OCI-LY1 (cell line): ENCODE results near the gene LRP6.

ENCODE experiments used
- H2AFZ ChIP-seq: fragments of 200-600 bp; sonication (generic), shearing (Covaris generic); 2 replicates; pipeline ENCODE4 v1.6.0; 2014; ENCODE audit warnings: antibody characterized with exemption, mild to moderate bottlenecking, low read length
- H3F3A ChIP-seq: fragments of 200-600 bp; sonication (generic), shearing (Covaris generic); 2 replicates; pipeline ENCODE4 v1.6.0; 2014; ENCODE audit warnings: mild to moderate bottlenecking, antibody characterized with exemption, low read length, moderate library complexity; ENCODE audit not compliant: insufficient read depth
- H3K27ac ChIP-seq: fragments of 200-600 bp; sonication (generic); 2 replicates; pipeline ENCODE4 v1.5.1; 2014; ENCODE audit warnings: low read length, mixed run types, mild to moderate bottlenecking, low read depth; ENCODE audit not compliant: poor library complexity, severe bottlenecking
- H3K27me3 ChIP-seq: fragments of 200-600 bp; sonication (generic); 2 replicates; pipeline ENCODE4 v1.6.0; 2014; ENCODE audit warnings: antibody characterized with exemption, mild to moderate bottlenecking, low read length, moderate library complexity; ENCODE audit not compliant: insufficient read depth
- H3K36me3 ChIP-seq: fragments of 200-600 bp; sonication (generic); 2 replicates; pipeline ENCODE4 v1.6.1; 2014; ENCODE audit warnings: mild to moderate bottlenecking, antibody characterized with exemption, low read length, moderate library complexity, mixed read lengths; ENCODE audit not compliant: insufficient read depth
- H3K4me1 ChIP-seq: fragments of 200-600 bp; sonication (generic); 2 replicates; pipeline ENCODE4 v1.5.1; 2014; ENCODE audit warnings: mild to moderate bottlenecking, low read length, moderate library complexity; ENCODE audit not compliant: insufficient read depth, severe bottlenecking
- H3K4me2 ChIP-seq: fragments of 200-600 bp; sonication (generic), shearing (Covaris generic); 2 replicates; pipeline ENCODE4 v1.6.1; 2014; ENCODE audit warnings: low read length
- H3K4me3 ChIP-seq: fragments of 200-600 bp; sonication (generic); 2 replicates; pipeline ENCODE4 v1.5.1; 2014; ENCODE audit warnings: low read length, low read depth, mild to moderate bottlenecking, mixed read lengths; ENCODE audit not compliant: poor library complexity, severe bottlenecking
- H3K79me2 ChIP-seq: fragments of 200-600 bp; shearing (Covaris generic); 2 replicates; pipeline ENCODE4 v1.6.1; 2016; ENCODE audit warnings: mixed run types, low read length, mixed read lengths; ENCODE audit not compliant: insufficient read depth
- H3K9ac ChIP-seq: fragments of 200-600 bp; sonication (generic), shearing (Covaris generic); 2 replicates; pipeline ENCODE4 v1.6.1; 2014; ENCODE audit warnings: mild to moderate bottlenecking, low read length, mixed read lengths
- H3K9me2 ChIP-seq: fragments of 200-600 bp; sonication (generic), shearing (Covaris generic); 2 replicates; pipeline ENCODE4 v1.6.1; 2014; ENCODE audit warnings: low read depth, mild to moderate bottlenecking, low read length, mixed read lengths
- H3K9me3 ChIP-seq: fragments of 200-600 bp; shearing (Covaris generic); 2 replicates; pipeline ENCODE4 v1.6.1; 2014; ENCODE audit warnings: low read length, mixed read lengths
- H4K20me1 ChIP-seq: fragments of 200-600 bp; sonication (generic), shearing (Covaris generic); 2 replicates; pipeline ENCODE4 v1.6.0; 2016; ENCODE audit warnings: mild to moderate bottlenecking, low read length; ENCODE audit not compliant: insufficient read depth
- EZH2 ChIP-seq: fragments of 200-600 bp; sonication (generic), shearing (Covaris generic); IDR thresholded peaks from 2 replicates; pipeline ENCODE4 v1.8.0; 2017; ENCODE audit warnings: borderline replicate concordance, mixed run types, mild to moderate bottlenecking, antibody characterized with exemption, low read length, moderate library complexity, mixed read lengths
- TF ChIP-seq, protein P1 (sequence below): fragments of 200-600 bp; sonication (generic), shearing (Covaris generic); IDR thresholded peaks from 2 replicates; pipeline ENCODE4 v1.5.1; 2017; ENCODE audit warnings: mild to moderate bottlenecking, antibody characterized with exemption, low read length, moderate library complexity, mixed read lengths

The LRP6 gene

DNA sequence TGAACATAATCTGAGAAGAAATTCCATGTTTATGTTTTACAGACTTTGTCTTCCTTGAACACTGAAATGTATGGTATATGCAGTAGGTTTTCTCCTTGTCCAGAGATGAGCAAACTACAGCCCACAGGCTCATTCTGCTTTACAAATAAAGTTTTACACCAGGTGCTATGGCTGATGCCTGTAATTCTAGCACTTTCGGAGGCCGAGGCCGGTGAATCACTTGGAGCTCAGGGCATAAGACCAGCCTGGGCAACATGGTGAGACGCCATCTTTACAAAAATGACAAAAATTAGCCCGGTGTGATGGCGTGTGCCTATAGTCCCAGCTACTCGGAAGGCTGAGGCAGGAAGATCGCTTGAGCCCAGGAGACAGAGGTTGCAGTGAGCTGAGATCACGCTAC, 64.7 kb downstream of the LRP6 start:
- H3K4me3 ChIP-seq, result no peak overlapping the region
- H4K20me1 ChIP-seq, result no peaks in the 10 kb centered on the region
- no peaks in the 10 kb centered on the region for H3K27me3 ChIP-seq
- no peaks in the 10 kb centered on the region for H3K9me3 ChIP-seq
- no peaks in the 10 kb centered on the region for H3K9me2 ChIP-seq
- no peak overlapping the region for H3K9ac ChIP-seq
- H3K4me2 ChIP-seq, result no peak overlapping the region
- TF ChIP-seq EZH2, result no peak
- TF ChIP-seq, protein P1, sequence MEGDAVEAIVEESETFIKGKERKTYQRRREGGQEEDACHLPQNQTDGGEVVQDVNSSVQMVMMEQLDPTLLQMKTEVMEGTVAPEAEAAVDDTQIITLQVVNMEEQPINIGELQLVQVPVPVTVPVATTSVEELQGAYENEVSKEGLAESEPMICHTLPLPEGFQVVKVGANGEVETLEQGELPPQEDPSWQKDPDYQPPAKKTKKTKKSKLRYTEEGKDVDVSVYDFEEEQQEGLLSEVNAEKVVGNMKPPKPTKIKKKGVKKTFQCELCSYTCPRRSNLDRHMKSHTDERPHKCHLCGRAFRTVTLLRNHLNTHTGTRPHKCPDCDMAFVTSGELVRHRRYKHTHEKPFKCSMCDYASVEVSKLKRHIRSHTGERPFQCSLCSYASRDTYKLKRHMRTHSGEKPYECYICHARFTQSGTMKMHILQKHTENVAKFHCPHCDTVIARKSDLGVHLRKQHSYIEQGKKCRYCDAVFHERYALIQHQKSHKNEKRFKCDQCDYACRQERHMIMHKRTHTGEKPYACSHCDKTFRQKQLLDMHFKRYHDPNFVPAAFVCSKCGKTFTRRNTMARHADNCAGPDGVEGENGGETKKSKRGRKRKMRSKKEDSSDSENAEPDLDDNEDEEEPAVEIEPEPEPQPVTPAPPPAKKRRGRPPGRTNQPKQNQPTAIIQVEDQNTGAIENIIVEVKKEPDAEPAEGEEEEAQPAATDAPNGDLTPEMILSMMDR, result no peak
- no peaks in the 10 kb centered on the region for H3K36me3 ChIP-seq
- H3F3A ChIP-seq, result no peaks in the 10 kb centered on the region
- H3K27ac ChIP-seq, result no peak overlapping the region
- no peaks in the 10 kb centered on the region for H3K4me1 ChIP-seq
- H2AFZ ChIP-seq, result no peak overlapping the region
- H3K79me2 ChIP-seq, result no peaks in the 10 kb centered on the region

DNA sequence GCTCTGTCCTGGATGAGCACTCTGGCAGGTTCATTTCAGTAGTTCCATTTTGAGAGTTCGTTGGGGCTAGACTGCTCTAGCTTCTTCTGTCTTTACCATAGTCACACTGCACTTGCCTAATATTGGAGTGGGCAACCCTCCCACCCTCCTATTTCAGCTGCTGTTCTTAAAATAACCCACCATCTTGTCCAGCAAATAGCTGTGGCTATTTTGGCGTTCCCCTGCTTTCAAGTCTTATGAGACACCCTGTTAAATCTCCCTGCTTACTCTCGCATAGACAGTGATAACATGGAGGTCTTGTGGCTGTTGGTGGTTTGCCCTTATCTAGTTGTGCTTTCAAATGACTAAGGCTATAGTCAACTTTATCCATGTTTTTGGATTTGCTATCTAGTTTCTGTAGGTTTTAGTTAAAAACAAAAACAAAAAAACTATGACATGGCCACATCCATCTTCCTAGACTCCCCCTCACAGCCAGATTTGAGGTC, 65.5 kb downstream of the LRP6 start:
- H3K4me2 ChIP-seq, result no peak overlapping the region
- H3K27me3 ChIP-seq, result no peaks in the 10 kb centered on the region
- H3K4me3 ChIP-seq, result no peak overlapping the region
- no peak overlapping the region for H3K9ac ChIP-seq
- no peak overlapping the region for H3K27ac ChIP-seq
- TF ChIP-seq, protein P1, result no peak
- no peak for TF ChIP-seq EZH2
- no peaks in the 10 kb centered on the region for H3K9me3 ChIP-seq
- no peaks in the 10 kb centered on the region for H3F3A ChIP-seq
- no peaks in the 10 kb centered on the region for H4K20me1 ChIP-seq
- H3K79me2 ChIP-seq, result no peaks in the 10 kb centered on the region
- H3K36me3 ChIP-seq, result no peaks in the 10 kb centered on the region
- no peak overlapping the region for H2AFZ ChIP-seq
- H3K4me1 ChIP-seq, result no peaks in the 10 kb centered on the region
- no peaks in the 10 kb centered on the region for H3K9me2 ChIP-seq

DNA sequence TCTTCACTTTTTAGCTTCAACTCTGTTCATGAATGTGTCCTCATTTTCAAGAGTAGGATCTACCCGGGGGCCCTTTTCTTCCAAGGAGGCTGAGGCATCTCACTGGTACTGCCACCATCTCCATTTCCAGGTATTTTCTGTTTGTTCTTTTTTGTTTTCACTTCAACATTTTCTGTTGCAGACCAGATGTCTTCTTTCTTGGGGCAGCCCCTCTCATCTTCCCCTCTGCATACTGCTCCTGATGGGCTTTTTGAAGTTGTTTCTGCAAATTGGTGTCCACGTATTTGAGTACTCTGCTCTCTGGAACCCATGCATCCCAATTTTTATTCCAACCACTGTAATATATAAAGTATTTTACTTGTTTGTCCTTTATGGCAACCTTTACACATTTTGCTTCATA, 66.5 kb downstream of the LRP6 start:
- Histone ChIP-seq H3K4me3 (no peak overlapping the region), H4K20me1 (no peaks in the 10 kb centered on the region), H3K4me2 (no peak overlapping the region), H3K27me3 (no peaks in the 10 kb centered on the region), H3K9me2 (no peaks in the 10 kb centered on the region), H2AFZ (no peak overlapping the region), H3K4me1 (no peaks in the 10 kb centered on the region), H3F3A (no peaks in the 10 kb centered on the region), H3K9me3 (no peaks in the 10 kb centered on the region), H3K79me2 (no peaks in the 10 kb centered on the region), H3K9ac (no peak overlapping the region), H3K27ac (no peak overlapping the region), H3K36me3 (no peaks in the 10 kb centered on the region)
- TF ChIP-seq EZH2, result no peak
- TF ChIP-seq, protein P1, result no peak
